ENCODE data around the gene GPR15LG. TPM values are rescaled to one million over a fixed set of nuclear protein-coding genes. Genes with fewer than 3 reads are reported as not detected.

The GPR15LG gene
- total RNA-seq, result not detected

GRCh38 chr10:84173501-84173929 lies at the start of gene GPR15LG:
GPR15LG (plus strand) TSS chr10:84173801; CDS start chr10:84173852, 51 bp downstream.
- no peak for TF ChIP-seq CTCF (IDR thresholded peaks at IDR 0.05; ENCODE audit: low read depth)

DNA sequence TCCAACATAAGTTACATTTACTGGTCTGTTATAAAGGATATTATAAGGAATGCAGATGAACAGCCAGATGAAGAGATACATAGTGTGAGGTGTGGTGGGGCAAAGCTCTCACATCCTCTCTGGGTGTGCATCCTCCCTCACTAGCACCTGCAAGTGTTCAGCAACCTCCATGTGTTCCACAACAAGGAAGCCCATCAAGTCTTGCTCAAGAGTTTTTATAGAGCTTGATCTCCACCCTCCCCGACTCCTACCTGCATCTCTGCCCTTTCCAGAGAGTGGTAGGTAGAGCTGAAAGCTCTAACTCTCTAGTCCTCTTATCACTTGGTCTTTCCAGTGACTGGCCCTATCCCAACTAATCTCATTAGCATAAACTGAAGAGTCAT lies 46.8 kb upstream of the GPR15LG start:
- no peak for TF ChIP-seq CTCF (IDR thresholded peaks at IDR 0.05; ENCODE audit: low read depth)

DNA sequence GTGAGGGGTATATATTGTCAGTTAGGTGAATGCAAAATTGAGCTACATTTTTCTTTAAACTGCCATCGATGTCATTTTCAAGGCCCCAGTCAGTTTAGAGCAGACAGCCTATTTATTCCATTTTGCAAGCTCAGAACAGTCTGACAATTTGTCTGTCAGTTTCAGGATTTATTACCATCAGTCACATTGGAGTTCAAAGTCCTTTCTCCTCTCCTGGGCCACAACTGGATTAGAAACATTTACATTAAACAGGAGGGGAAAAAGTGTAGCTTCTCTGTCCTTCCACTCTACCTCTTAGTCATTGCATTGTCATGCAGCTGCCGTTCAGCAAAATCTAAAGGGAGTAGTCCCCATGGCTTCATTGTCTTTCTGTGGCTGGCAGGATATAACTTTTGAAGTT lies 37.8 kb upstream of the GPR15LG start:
- TF ChIP-seq CTCF (IDR thresholded peaks at IDR 0.05; ENCODE audit: low read depth), result no peak

GRCh38 chr10:84137811-84138210 lies 35.8 kb upstream of the GPR15LG start:
- TF ChIP-seq CTCF (IDR thresholded peaks at IDR 0.05; ENCODE audit: low read depth), result no peak

- no peak for TF ChIP-seq CTCF (IDR thresholded peaks at IDR 0.05; ENCODE audit: low read depth)
Measured at GRCh38 chr10:84138478-84139125, 35.0 kb upstream of the GPR15LG start.

DNA sequence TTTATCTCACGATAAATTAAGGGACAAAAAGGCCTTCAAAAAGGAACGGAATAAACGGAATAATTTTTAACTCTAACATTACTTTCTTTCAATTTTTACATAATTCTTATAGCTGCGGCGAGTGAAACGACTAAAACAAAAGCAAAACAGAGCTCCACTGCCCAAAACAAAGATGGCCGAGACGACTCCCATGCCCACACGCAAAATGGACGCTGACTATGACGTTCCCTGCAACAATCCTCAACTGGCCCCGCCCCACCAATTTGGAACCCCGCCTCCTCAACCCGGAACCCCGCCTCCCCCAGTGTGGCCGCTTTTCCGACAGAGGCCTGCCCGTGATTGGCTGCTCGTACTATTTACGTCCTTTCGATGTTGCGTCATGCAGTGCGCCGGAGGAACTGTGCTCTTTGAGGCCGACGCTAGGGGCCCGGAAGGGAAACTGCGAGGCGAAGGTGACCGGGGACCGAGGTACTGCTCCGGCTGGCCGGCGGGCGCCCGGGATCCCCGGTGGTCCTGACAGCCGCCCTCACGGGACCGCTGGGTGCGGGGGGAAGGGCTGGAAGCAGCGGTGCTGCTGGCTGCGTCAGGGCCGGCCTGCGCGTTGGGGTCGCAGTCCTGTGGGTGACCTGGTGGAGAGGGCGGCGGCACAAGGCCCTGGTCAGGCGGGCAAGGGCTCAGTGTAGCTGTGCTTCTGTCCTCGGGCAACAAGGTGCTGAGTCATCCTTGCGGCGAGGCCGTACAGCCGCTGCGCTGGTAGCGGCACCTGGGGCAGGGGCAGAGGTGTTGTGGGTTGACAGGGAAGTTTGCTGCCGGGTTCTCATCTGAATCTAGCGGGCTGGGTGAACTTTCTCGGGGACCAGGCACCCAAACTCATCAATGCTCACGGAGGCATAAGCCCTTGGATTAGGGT lies 34.2 kb upstream of the GPR15LG start, which contains the start of gene GHITM:
Gene GHITM (plus strand): TSS at position 384 of the 910 bp plus-strand sequence. CDS start 1,992 bp downstream, outside the sequence.
- TF ChIP-seq CTCF (IDR thresholded peaks at IDR 0.05; ENCODE audit: low read depth), result no peak

- no peak for TF ChIP-seq CTCF (IDR thresholded peaks at IDR 0.05; ENCODE audit: low read depth)
Measured at GRCh38 chr10:84140036-84140379, 33.6 kb upstream of the GPR15LG start.

Measured in subcutaneous adipose tissue (tissue), 4 donors.